Measurements from ENCODE around the gene PCDHA2. TPM values are rescaled to one million over a fixed set of nuclear protein-coding genes. Genes with fewer than 3 reads are reported as not detected.
"Not testable (repeated sequence)": the region's sequence is repeated elsewhere in the genome, so short reads cannot be mapped to it uniquely, and the experiment has no call there.

PCDHA2 gene
- total RNA-seq, 2 donors from 2014 or later: 0.14 TPM; not detected in 1

GRCh38 chr5:140808241-140808888 is 13.7 kb downstream of the PCDHA2 start:
- DNase-seq (ENCODE audit: low spot score): not testable (repeated sequence)

GRCh38 chr5:140808889-140809291 is 14.2 kb downstream of the PCDHA2 start:
- DNase-seq (ENCODE audit: low spot score): peak; percentile 82
- intact Hi-C loops (cut with DNase I): no loop called here

More at GRCh38 chr5:140808241-140808888, 13.7 kb downstream of the PCDHA2 start:
- intact Hi-C loops (cut with DNase I): not testable (repeated sequence)

- peak; percentile 77 for DNase-seq (ENCODE audit: low spot score)
- intact Hi-C loops (cut with DNase I): no loop called here
Measured at GRCh38 chr5:140821375-140822280, 27.0 kb downstream of the PCDHA2 start, which contains the start of gene PCDHA5. TSS of gene PCDHA5 (plus strand) at chr5:140821613.

- intact Hi-C loops (cut with DNase I): no loop called here
- DNase-seq (ENCODE audit: low spot score): no peak
Measured at GRCh38 chr5:140822281-140822629, 27.6 kb downstream of the PCDHA2 start.

GRCh38 chr5:140822969-140823368 is 28.3 kb downstream of the PCDHA2 start:
- intact Hi-C loops (cut with DNase I); DNase-seq (ENCODE audit: low spot score): not testable (repeated sequence)

GRCh38 chr5:140823475-140823874 is 28.8 kb downstream of the PCDHA2 start:
- intact Hi-C loops (cut with DNase I): no loop called here
- peak; percentile 62 for DNase-seq (ENCODE audit: low spot score)

GRCh38 chr5:140827704-140828361 is 33.2 kb downstream of the PCDHA2 start, which contains the start of gene PCDHA6:
TSS of gene PCDHA6 (plus strand) at chr5:140827960. CDS start at chr5:140828092, 132 bp downstream.
- intact Hi-C loops (cut with DNase I): no loop called here

GRCh38 chr5:140828362-140828737 is 33.7 kb downstream of the PCDHA2 start:
- DNase-seq (ENCODE audit: low spot score): no peak
- intact Hi-C loops (cut with DNase I): no loop called here

More at GRCh38 chr5:140827704-140828361, 33.2 kb downstream of the PCDHA2 start, which contains the start of gene PCDHA6:
- DNase-seq (ENCODE audit: low spot score): no peak

- intact Hi-C loops (cut with DNase I); DNase-seq (ENCODE audit: low spot score): not testable (repeated sequence)
Measured at GRCh38 chr5:140829511-140830501, 35.2 kb downstream of the PCDHA2 start.

- no peak for DNase-seq (ENCODE audit: low spot score)
- intact Hi-C loops (cut with DNase I): no loop called here
Measured at GRCh38 chr5:140833993-140834392, 39.3 kb downstream of the PCDHA2 start, which contains the start of gene PCDHA7. TSS of gene PCDHA7 (plus strand) at chr5:140834269. CDS start at chr5:140834384, 115 bp downstream.

- DNase-seq (ENCODE audit: low spot score); intact Hi-C loops (cut with DNase I): not testable (repeated sequence)
Measured at GRCh38 chr5:140834439-140835008, 39.9 kb downstream of the PCDHA2 start.

GRCh38 chr5:140835622-140836510 is 41.2 kb downstream of the PCDHA2 start:
- DNase-seq (ENCODE audit: low spot score): peak; percentile 81

GRCh38 chr5:140840978-140841962 is 46.6 kb downstream of the PCDHA2 start, which contains the start of gene PCDHA8:
TSS of gene PCDHA8 (plus strand) at chr5:140841187. CDS start at chr5:140841322, 135 bp downstream.
- DNase-seq (ENCODE audit: low spot score): no peak
- intact Hi-C loops (cut with DNase I): no loop called here

More at GRCh38 chr5:140835622-140836510, 41.2 kb downstream of the PCDHA2 start:
- intact Hi-C loops (cut with DNase I): no loop called here

GRCh38 chr5:140842798-140843733 is 48.4 kb downstream of the PCDHA2 start:
- intact Hi-C loops (cut with DNase I): no loop called here
- no peak for DNase-seq (ENCODE audit: low spot score)

Measured in posterior vena cava (tissue), 2 donors.